Right lobe of liver (tissue), 4 donors: ENCODE measurements around the gene APOL2.

ENCODE experiments used
- POLR2A ChIP-seq: fragments of 450-650 bp; IDR thresholded peaks from one replicate; pipeline ENCODE4 v1.6.1; 2017; ENCODE audit warnings: antibody characterized with exemption, mild to moderate bottlenecking
- TF ChIP-seq, protein P1 (sequence below), 4 donors: fragments of 200-600 bp in 3 of 4; fragments of 450-650 bp in 1 of 4; IDR thresholded peaks; one replicate each; pipeline versions ENCODE4 v1.5.1 to v1.8.0; 2016 to 2022; ENCODE audit warnings: antibody characterized with exemption in 4 of 4, mild to moderate bottlenecking in 2 of 4
- donor health status: DM: no; HTN: no; CAD: no.
- donor health status: DM: no; HTN: no; CAD: no.
- donor health status: DM: no; HTN: yes; CAD: no.

DNA sequence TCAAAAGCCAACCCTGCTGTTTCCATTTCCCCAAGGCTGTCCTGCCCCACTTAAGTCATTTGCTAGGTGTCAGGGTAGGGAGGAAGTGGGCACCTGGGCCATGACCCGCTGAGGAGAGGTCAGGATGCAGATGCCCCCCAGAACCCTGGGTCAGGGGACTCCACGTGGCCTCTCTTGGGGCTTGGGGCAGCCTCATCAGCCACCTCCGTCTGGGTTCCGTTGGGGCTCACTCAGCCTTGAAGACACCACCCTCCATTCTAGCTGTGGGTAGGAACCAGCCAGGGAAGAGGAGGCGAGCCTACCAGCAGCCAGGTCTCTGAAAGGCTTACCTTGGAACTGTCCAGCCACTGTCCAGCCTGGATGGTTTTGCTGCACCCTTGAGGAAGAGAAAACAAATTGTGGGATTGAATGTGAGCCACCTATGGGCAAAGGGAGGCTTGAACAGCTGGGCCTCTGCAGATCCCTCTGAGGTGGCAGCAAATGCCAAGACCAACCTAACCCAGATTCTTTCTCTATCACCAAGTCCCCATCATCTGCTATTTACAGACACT lies 40.3 kb downstream of the APOL2 start:
- no peak for TF ChIP-seq POLR2A
- TF ChIP-seq, protein P1, sequence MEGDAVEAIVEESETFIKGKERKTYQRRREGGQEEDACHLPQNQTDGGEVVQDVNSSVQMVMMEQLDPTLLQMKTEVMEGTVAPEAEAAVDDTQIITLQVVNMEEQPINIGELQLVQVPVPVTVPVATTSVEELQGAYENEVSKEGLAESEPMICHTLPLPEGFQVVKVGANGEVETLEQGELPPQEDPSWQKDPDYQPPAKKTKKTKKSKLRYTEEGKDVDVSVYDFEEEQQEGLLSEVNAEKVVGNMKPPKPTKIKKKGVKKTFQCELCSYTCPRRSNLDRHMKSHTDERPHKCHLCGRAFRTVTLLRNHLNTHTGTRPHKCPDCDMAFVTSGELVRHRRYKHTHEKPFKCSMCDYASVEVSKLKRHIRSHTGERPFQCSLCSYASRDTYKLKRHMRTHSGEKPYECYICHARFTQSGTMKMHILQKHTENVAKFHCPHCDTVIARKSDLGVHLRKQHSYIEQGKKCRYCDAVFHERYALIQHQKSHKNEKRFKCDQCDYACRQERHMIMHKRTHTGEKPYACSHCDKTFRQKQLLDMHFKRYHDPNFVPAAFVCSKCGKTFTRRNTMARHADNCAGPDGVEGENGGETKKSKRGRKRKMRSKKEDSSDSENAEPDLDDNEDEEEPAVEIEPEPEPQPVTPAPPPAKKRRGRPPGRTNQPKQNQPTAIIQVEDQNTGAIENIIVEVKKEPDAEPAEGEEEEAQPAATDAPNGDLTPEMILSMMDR (IDR thresholded peaks at IDR 0.05) = no peak
